H1 (cell line): ENCODE data around the gene LY6G6C. TPM values are rescaled to one million over a fixed set of nuclear protein-coding genes. Genes with fewer than 3 reads are reported as not detected.
A peak's percentile ranks its signal among the peaks of the same experiment; 100 is the strongest.

ENCODE experiments used
- CTCF ChIA-PET: fragments of 300-600 bp; sonication (Branson Sonifier 250); formaldehyde crosslinking; loops from one replicate; lab custom pipeline; 2021; ENCODE audit not compliant: partially characterized antibody; lab: Charles Lee
- POLR2A ChIA-PET: fragments of 300-600 bp; sonication (Branson Sonifier 250); formaldehyde crosslinking; loops from one replicate; lab custom pipeline; 2021; ENCODE audit warnings: inconsistent platforms; ENCODE audit not compliant: partially characterized antibody; lab: Charles Lee
- DNase-seq, 2 experiments: peaks; one replicate each; pipeline versions ENCODE4 v3.0.0 to v3.0.0-alpha.2; 2010 to 2022; ENCODE audit warnings: low spot score in 2 of 2, low read depth in 1 of 2, mixed read lengths in 1 of 2
- FAIRE-seq: peaks from 2 replicates; lab custom pipeline; 2011; peaks lifted over from hg19 to GRCh38; lab: Jason Lieb, UNC
- H2AFZ ChIP-seq: 2 replicates; pipeline ENCODE4 v1.8.1; 2012; ENCODE audit warnings: low read length, inconsistent platforms
- H2AK5ac ChIP-seq: 2 replicates; pipeline ENCODE4 v1.6.1; 2013; ENCODE audit warnings: low read depth, low read length
- H2BK120ac ChIP-seq: replicated peaks from 2 replicates; pipeline ENCODE3; 2013; ENCODE audit warnings: low read depth, low read length, inconsistent platforms
- H2BK12ac ChIP-seq: 2 replicates; pipeline ENCODE4 v1.6.1; 2013; ENCODE audit warnings: low read depth, low read length
- H2BK15ac ChIP-seq: 2 replicates; pipeline ENCODE4 v1.6.1; 2013; ENCODE audit warnings: low read length
- H2BK20ac ChIP-seq: 2 replicates; pipeline ENCODE4 v1.6.1; 2013; ENCODE audit warnings: low read length
- H2BK5ac ChIP-seq: 2 replicates; pipeline ENCODE4 v1.6.1; 2013; ENCODE audit warnings: low read depth, low read length
- H3K14ac ChIP-seq: 2 replicates; pipeline ENCODE4 v1.6.1; 2013; ENCODE audit warnings: inconsistent platforms; ENCODE audit not compliant: insufficient read length
- H3K18ac ChIP-seq: 2 replicates; pipeline ENCODE4 v1.6.1; 2013; ENCODE audit warnings: low read length; ENCODE audit errors: extremely low read depth
- H3K23ac ChIP-seq: 2 replicates; pipeline ENCODE4 v1.6.1; 2013; ENCODE audit warnings: inconsistent platforms; ENCODE audit not compliant: insufficient read length
- H3K23me2 ChIP-seq: 2 replicates; pipeline ENCODE4 v1.6.1; 2013; ENCODE audit warnings: low read depth, low read length
- H3K27ac ChIP-seq: 2 replicates; pipeline ENCODE4 v1.6.1; 2011; ENCODE audit warnings: low read depth, low read length, inconsistent platforms
- H3K27me3 ChIP-seq, 4 experiments: replicated peaks in 1 of 4; 1 replicate in 1 of 4; 2 replicates in 3 of 4; pipeline versions ENCODE4 v1.6.1 to v1.8.1; 2011 to 2013; ENCODE audit warnings: low read length in 3 of 4, mild to moderate bottlenecking in 3 of 4, inconsistent platforms in 2 of 4, mixed read lengths in 2 of 4, moderate library complexity in 1 of 4; ENCODE audit not compliant: control insufficient read depth in 3 of 4, insufficient read depth in 3 of 4; ENCODE audit errors: extremely low read depth in 1 of 4
- H3K36me3 ChIP-seq, 4 experiments: 2 replicates each; pipeline versions ENCODE4 v1.6.1 to v1.8.1; 2011 to 2013; ENCODE audit warnings: mild to moderate bottlenecking in 4 of 4, low read length in 3 of 4, moderate library complexity in 2 of 4, control low read depth in 1 of 4, inconsistent platforms in 1 of 4; ENCODE audit not compliant: insufficient read depth in 4 of 4, control insufficient read depth in 2 of 4
- H3K4ac ChIP-seq: replicated peaks from 2 replicates; pipeline ENCODE3; 2013; ENCODE audit warnings: low read length, low read depth, mixed read lengths, inconsistent platforms; ENCODE audit not compliant: insufficient read length
- H3K4me1 ChIP-seq, 4 experiments: replicated peaks in 1 of 4; 1 replicate in 1 of 4; 2 replicates in 3 of 4; pipeline versions ENCODE4 v1.6.1 to v1.8.1; 2011 to 2013; ENCODE audit warnings: low read length in 3 of 4, inconsistent platforms in 2 of 4, mixed read lengths in 1 of 4; ENCODE audit not compliant: insufficient read depth in 4 of 4, control insufficient read depth in 3 of 4
- H3K4me2 ChIP-seq, 2 experiments: 2 replicates each; pipeline versions ENCODE4 v1.6.1 to v1.8.1; 2011 to 2013; ENCODE audit warnings: low read depth in 2 of 2, low read length in 2 of 2, control low read depth in 1 of 2, inconsistent platforms in 1 of 2, mild to moderate bottlenecking in 1 of 2; ENCODE audit not compliant: insufficient read depth in 1 of 2
- H3K4me3 ChIP-seq, 4 experiments: fragments of 200-600, 300-600 bp in 1 of 4; sonication (generic), shearing (Covaris generic), sonication (Bioruptor Twin) in 1 of 4; 2 replicates each; pipeline versions ENCODE4 v1.5.1 to v1.8.1; 2011 to 2016; ENCODE audit warnings: low read length in 4 of 4, low read depth in 3 of 4, control low read depth in 2 of 4, inconsistent platforms in 2 of 4, mild to moderate bottlenecking in 2 of 4, mixed read lengths in 1 of 4, moderate library complexity in 1 of 4; ENCODE audit not compliant: insufficient read depth in 2 of 4; ENCODE audit errors: extremely low read depth in 1 of 4
- H3K56ac ChIP-seq: replicated peaks from 2 replicates; pipeline ENCODE3; 2013; ENCODE audit warnings: low read depth, mild to moderate bottlenecking, mixed read lengths, low read length, inconsistent platforms; ENCODE audit not compliant: insufficient read length
- H3K79me1 ChIP-seq: 2 replicates; pipeline ENCODE4 v1.6.1; 2013; ENCODE audit warnings: low read depth, low read length, control low read depth
- H3K79me2 ChIP-seq, 2 experiments: 2 replicates each; pipeline versions ENCODE4 v1.6.1 to v1.8.1; 2012 to 2013; ENCODE audit warnings: low read length in 2 of 2, mild to moderate bottlenecking in 2 of 2, inconsistent platforms in 1 of 2; ENCODE audit not compliant: insufficient read depth in 2 of 2, control insufficient read depth in 1 of 2
- H3K9ac ChIP-seq, 4 experiments: replicated peaks in 1 of 4; 1 replicate in 1 of 4; 2 replicates in 3 of 4; pipeline versions ENCODE4 v1.6.1 to v1.8.1; 2011 to 2013; ENCODE audit warnings: low read depth in 3 of 4, low read length in 3 of 4, control low read depth in 2 of 4, mild to moderate bottlenecking in 2 of 4, moderate library complexity in 2 of 4, inconsistent platforms in 1 of 4; ENCODE audit errors: extremely low read depth in 1 of 4
- H3K9me3 ChIP-seq, 2 experiments: 2 replicates each; pipeline versions ENCODE4 v1.6.1 to v1.8.1; 2012 to 2013; ENCODE audit warnings: mild to moderate bottlenecking in 2 of 2, moderate library complexity in 2 of 2, control low read depth in 1 of 2, inconsistent platforms in 1 of 2, low read depth in 1 of 2, low read length in 1 of 2, mixed read lengths in 1 of 2; ENCODE audit not compliant: insufficient read depth in 2 of 2
- H4K20me1 ChIP-seq, 2 experiments: replicated peaks in 1 of 2; 2 replicates each; pipeline versions ENCODE3 to v1.8.1; 2011 to 2013; ENCODE audit warnings: inconsistent platforms in 2 of 2, low read length in 2 of 2, mild to moderate bottlenecking in 1 of 2; ENCODE audit not compliant: insufficient read depth in 2 of 2, control insufficient read depth in 1 of 2
- H4K5ac ChIP-seq: 2 replicates; pipeline ENCODE4 v1.6.1; 2013; ENCODE audit warnings: low read length, low read depth, mixed read lengths, inconsistent platforms; ENCODE audit not compliant: insufficient read length
- H4K8ac ChIP-seq: 2 replicates; pipeline ENCODE4 v1.8.0; 2013; ENCODE audit warnings: mild to moderate bottlenecking, moderate library complexity, low read length, inconsistent platforms; ENCODE audit not compliant: insufficient read depth; ENCODE audit errors: extremely low read depth
- H4K91ac ChIP-seq: replicated peaks from 2 replicates; pipeline ENCODE3; 2013; ENCODE audit warnings: low read length, mixed read lengths, inconsistent platforms; ENCODE audit not compliant: insufficient read length
- NRF1 ChIP-seq: IDR thresholded peaks from 2 replicates; pipeline ENCODE4 v1.6.1; 2011; ENCODE audit warnings: mild to moderate bottlenecking, low read depth, low read length, improper control_type of control experiment
- WGBS, 2 experiments: shearing (Covaris generic) in 1 of 2; methylation state at CpG; one replicate each; pipeline versions ENCODE4 v1.1.6 to v1.1.7; 2013 to 2015; ENCODE audit warnings: low lambda C conversion rate in 2 of 2, mixed read lengths in 2 of 2, inconsistent platforms in 1 of 2, low coverage in 1 of 2, missing lambda C conversion rate in 1 of 2; ENCODE audit not compliant: insufficient replicate concordance in 2 of 2, insufficient coverage in 1 of 2, insufficient read length in 1 of 2; ENCODE audit errors: extremely low coverage in 1 of 2, missing lambda C conversion rate in 1 of 2; 5-methylcytosine and 5-hydroxymethylcytosine counted together
- polyA plus RNA-seq, 7 experiments: library from polyadenylated mRNA; depleted of rRNA in 3 of 7; stranded (reverse) in 5 of 7; unstranded in 2 of 7; fragments of >200 nt in 5 of 7; fragments of 200-250 nt in 2 of 7; gene quantifications; 1 replicate in 5 of 7; 2 replicates in 1 of 7; 4 replicates in 1 of 7; pipeline versions ENCODE4 v1.2.1 to v1.2.3, GENCODE V29; 2011 to 2013; ENCODE audit warnings: missing spikeins in 2 of 7, mixed read lengths in 2 of 7
- total RNA-seq: library from RNA; stranded (reverse); fragmentation: NEBNext Ultra II Directional; extraction: Animal tissue kit (Norgen Biotek cat#: 25700); gene quantifications from 2 replicates; pipeline ENCODE4 v1.2.1, GENCODE V29; 2021
- TF ChIP-seq, protein P1 (sequence below): IDR thresholded peaks from 2 replicates; pipeline ENCODE4 v1.6.1; 2012; ENCODE audit warnings: low read length, inconsistent platforms

The LY6G6C gene
- total and polyA plus RNA-seq, 2 of the 8 experiments (the other 6 are each of a cell fraction or from before 2014, with no cell fraction given) = 0.23 TPM; not detected in 1

DNA sequence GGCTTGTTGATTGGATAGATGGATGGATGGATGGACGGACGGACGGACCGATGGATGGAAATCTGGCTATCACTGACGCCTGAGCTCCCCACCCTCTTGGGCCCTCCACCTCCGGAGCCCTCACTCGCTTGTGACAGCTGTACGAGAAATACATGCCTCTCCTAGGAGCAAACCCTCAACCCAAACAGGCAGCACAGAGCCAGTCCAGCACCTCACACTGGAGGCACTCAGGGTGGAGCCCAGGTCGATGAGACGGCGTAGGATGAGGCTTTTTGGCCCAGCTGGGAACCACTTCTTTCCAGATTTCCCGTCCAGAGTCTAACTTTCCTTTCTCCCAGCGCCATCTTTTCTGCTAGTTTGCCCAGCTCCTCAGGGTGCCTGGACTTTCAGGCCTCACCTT, 38.0 kb downstream of the LY6G6C start:
- Histone ChIP-seq H2AK5ac (no peak overlapping the region), H3K79me2 (no peaks in the 10 kb centered on the region), H2AFZ (peak overlapping the region; percentile 37; the same call in 1 of the 2 replicates), H3K14ac (no peak overlapping the region), H3K27ac (no peak overlapping the region), H3K23ac (no peak overlapping the region), H3K23me2 (peaks cover 11% of the 10 kb centered on the region; the same call in 1 of the 2 replicates), H4K8ac (no peak overlapping the region), H2BK15ac (peak overlapping the region; percentile 53; the same call in 1 of the 2 replicates), H3K9ac (peak overlapping the region in 1 of 4 experiments; percentile 64; a peak in 3 of 7 replicates), H3K18ac (no peak overlapping the region; the same call in 1 of the 2 replicates), H4K20me1 (no peaks in the 10 kb centered on the region), H4K5ac (no peak overlapping the region), H3K4me2 (peak overlapping the region; percentile 86 to 90), H2BK5ac (no peak overlapping the region), H3K4me3 (peak overlapping the region; percentile 58 to 76 (median 63); a peak in 6 of 8 replicates), H3K9me3 (no peaks in the 10 kb centered on the region), H2BK12ac (0 out of 2 replicates have a peak overlapping the region, but pooled peaks have one; percentile 62), H3K27me3 (peaks cover 3 to 13% (median 12%) of the 10 kb centered on the region in 4 experiments; a peak in 6 of 7 replicates), H2BK120ac (no peak overlapping the region), H3K36me3 (peaks cover 0 to 13% (median 9%) of the 10 kb centered on the region in 4 experiments; a peak in 4 of 8 replicates), H3K79me1 (no peaks in the 10 kb centered on the region), H2BK20ac (no peak overlapping the region), H4K91ac (no peak overlapping the region), H3K4ac (no peak overlapping the region), H3K56ac (no peak overlapping the region), H3K4me1 (peaks cover 0 to 10% (median 8%) of the 10 kb centered on the region in 4 experiments; a peak in 5 of 7 replicates)
- ChIA-PET POLR2A (interaction anchor here (0.8 to 2.0 kb wide), 11 partner anchors 9 to 153 kb away, joined by 3 to 11 read pairs (median 4); partner anchors contain the start of genes ABHD16A, BAG6, C6orf47 and DDX39B), CTCF (interaction anchor here (0.6 to 2.5 kb wide), 8 partner anchors 20 to 240 kb away, joined by 3 to 11 read pairs (median 5); partner anchors contain the start of gene ABHD16A)
- no peak for TF ChIP-seq NRF1
- TF ChIP-seq, protein P1, sequence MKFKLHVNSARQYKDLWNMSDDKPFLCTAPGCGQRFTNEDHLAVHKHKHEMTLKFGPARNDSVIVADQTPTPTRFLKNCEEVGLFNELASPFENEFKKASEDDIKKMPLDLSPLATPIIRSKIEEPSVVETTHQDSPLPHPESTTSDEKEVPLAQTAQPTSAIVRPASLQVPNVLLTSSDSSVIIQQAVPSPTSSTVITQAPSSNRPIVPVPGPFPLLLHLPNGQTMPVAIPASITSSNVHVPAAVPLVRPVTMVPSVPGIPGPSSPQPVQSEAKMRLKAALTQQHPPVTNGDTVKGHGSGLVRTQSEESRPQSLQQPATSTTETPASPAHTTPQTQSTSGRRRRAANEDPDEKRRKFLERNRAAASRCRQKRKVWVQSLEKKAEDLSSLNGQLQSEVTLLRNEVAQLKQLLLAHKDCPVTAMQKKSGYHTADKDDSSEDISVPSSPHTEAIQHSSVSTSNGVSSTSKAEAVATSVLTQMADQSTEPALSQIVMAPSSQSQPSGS = no peak
- WGBS, 2 experiments = 63% methylated on average over 13 of the region's 13 CpGs; no CpG with 5 or more reads in 1 of the 2 experiments
- no peak for FAIRE-seq
- DNase-seq = no peak
